ENCODE measurements around the gene CEACAM7. TPM values are rescaled to one million over a fixed set of nuclear protein-coding genes. Genes with fewer than 3 reads are reported as not detected.

CEACAM7 gene
- total RNA-seq, 4 donors from 2014 or later = not detected

- intact Hi-C loops (cut with DNase I) = no loop called here
- Histone ChIP-seq H3K36me3 (no peaks in the 10 kb centered on the region), H3K9me3 (no peaks in the 10 kb centered on the region), H3K4me1 (no peaks in the 10 kb centered on the region), H3K27ac (no peak overlapping the region), H3K4me3 (replicated peaks in 1 of 3) (no peak overlapping the region), H3K27me3 (no peaks in the 10 kb centered on the region)
- 27 to 30% methylated on average over 20 of the region's 20 CpGs for WGBS, 2 donors
- DNase-seq = no peak
- peak in 2 of 6 experiments; percentile 32 to 46 for TF ChIP-seq CTCF (IDR thresholded peaks at IDR 0.05)
- no peak for TF ChIP-seq POLR2A (IDR thresholded peaks at IDR 0.05)
Observed at GRCh38 chr19:41691268-41691970, 3.3 kb upstream of the CEACAM7 start.

GRCh38 chr19:41690801-41691065 is 2.7 kb upstream of the CEACAM7 start:
- intact Hi-C loops (cut with DNase I) = no loop called here
- no peak for DNase-seq
- H3K27me3 ChIP-seq = no peaks in the 10 kb centered on the region
- H3K4me3 ChIP-seq (replicated peaks in 1 of 3) = no peak overlapping the region
- no peak for TF ChIP-seq POLR2A (IDR thresholded peaks at IDR 0.05)
- no peak for TF ChIP-seq CTCF (IDR thresholded peaks at IDR 0.05)
- WGBS, 2 donors = 78 to 94% methylated on average over 1 to 3 of the region's 3 CpGs
- no peaks in the 10 kb centered on the region for H3K4me1 ChIP-seq
- H3K9me3 ChIP-seq = no peaks in the 10 kb centered on the region
- H3K36me3 ChIP-seq = no peaks in the 10 kb centered on the region
- no peak overlapping the region for H3K27ac ChIP-seq

- TF ChIP-seq POLR2A (IDR thresholded peaks at IDR 0.05) (no peak), CTCF (IDR thresholded peaks at IDR 0.05) (no peak)
- Histone ChIP-seq H3K4me1 (no peaks in the 10 kb centered on the region), H3K27me3 (no peaks in the 10 kb centered on the region), H3K9me3 (no peaks in the 10 kb centered on the region), H3K4me3 (replicated peaks in 1 of 3) (no peak overlapping the region), H3K36me3 (no peaks in the 10 kb centered on the region), H3K27ac (no peak overlapping the region)
- DNase-seq = no peak
- WGBS, 2 donors = 61% methylated on average over 2 to 4 of the region's 4 CpGs
- intact Hi-C loops (cut with DNase I) = no loop called here
Observed at GRCh38 chr19:41689993-41690800, 2.1 kb upstream of the CEACAM7 start.

GRCh38 chr19:41688687-41689086 is 617 bp upstream of the CEACAM7 start:
- no peak overlapping the region for H3K27ac ChIP-seq
- intact Hi-C loops (cut with DNase I) = no loop called here
- no peaks in the 10 kb centered on the region for H3K36me3 ChIP-seq
- no peaks in the 10 kb centered on the region for H3K27me3 ChIP-seq
- H3K9me3 ChIP-seq = no peaks in the 10 kb centered on the region
- DNase-seq = no peak
- H3K4me3 ChIP-seq (replicated peaks in 1 of 3) = no peak overlapping the region
- TF ChIP-seq POLR2A (IDR thresholded peaks at IDR 0.05) = no peak
- no peak for TF ChIP-seq CTCF (IDR thresholded peaks at IDR 0.05)
- WGBS, 2 donors = 67 to 73% methylated on average over 4 of the region's 4 CpGs
- no peaks in the 10 kb centered on the region for H3K4me1 ChIP-seq

- TF ChIP-seq CTCF (IDR thresholded peaks at IDR 0.05) (no peak), POLR2A (IDR thresholded peaks at IDR 0.05) (no peak)
- Histone ChIP-seq H3K36me3 (no peaks in the 10 kb centered on the region), H3K27ac (no peak overlapping the region), H3K4me3 (replicated peaks in 1 of 3) (no peak overlapping the region), H3K4me1 (no peaks in the 10 kb centered on the region), H3K9me3 (no peaks in the 10 kb centered on the region), H3K27me3 (no peaks in the 10 kb centered on the region)
- WGBS, 2 donors = 47 to 60% methylated on average over 3 of the region's 3 CpGs
- intact Hi-C loops (cut with DNase I) = no loop called here
- DNase-seq = no peak
Observed at GRCh38 chr19:41687419-41687818, 651 bp downstream of the CEACAM7 start.

Measured in thyroid gland (tissue), 4 donors.